GM23248 (cell line): ENCODE data around the gene PPP6R3.

Experiments used
- EZH2 ChIP-seq: fragments of 200-600 bp; sonication (generic); IDR thresholded peaks from 2 replicates; pipeline ENCODE4 v1.6.1; 2018; ENCODE audit warnings: antibody characterized with exemption, mild to moderate bottlenecking; ENCODE audit not compliant: insufficient read depth, poor library complexity, severe bottlenecking
- EZH2phosphoT487 ChIP-seq: fragments of 200-600 bp; sonication (generic); IDR thresholded peaks from 2 replicates; pipeline ENCODE4 v1.6.1; 2018; ENCODE audit warnings: antibody characterized with exemption, moderate library complexity, mild to moderate bottlenecking, low read depth; ENCODE audit not compliant: insufficient read depth

DNA sequence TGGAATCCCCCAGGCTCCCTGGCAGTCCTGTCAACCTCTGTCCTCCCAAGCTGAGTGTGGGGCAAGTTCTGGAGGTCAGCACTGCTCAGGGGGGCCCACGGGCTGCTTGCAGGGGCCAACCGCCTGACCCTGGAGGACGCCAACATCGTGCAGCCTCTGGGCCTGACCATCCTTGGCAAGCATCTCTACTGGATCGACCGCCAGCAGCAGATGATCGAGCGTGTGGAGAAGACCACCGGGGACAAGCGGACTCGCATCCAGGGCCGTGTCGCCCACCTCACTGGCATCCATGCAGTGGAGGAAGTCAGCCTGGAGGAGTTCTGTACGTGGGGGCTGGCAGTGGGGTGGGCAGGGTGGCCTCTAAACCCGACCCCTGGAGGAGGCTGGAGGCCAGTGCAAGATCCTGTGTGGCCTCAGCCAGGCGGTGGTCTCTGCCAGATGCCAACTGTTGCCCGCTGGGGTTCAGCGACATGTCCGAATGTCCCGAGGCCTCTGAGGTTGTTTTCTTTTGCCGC is 34.6 kb upstream of the PPP6R3 start:
- no peak for TF ChIP-seq EZH2
- no peak for TF ChIP-seq EZH2phosphoT487
